HEK293 (cell line): ENCODE measurements around the gene WBP11.

Experiments
- CTCF ChIA-PET: fragments of 350-600 bp; formaldehyde crosslinking; extraction: SDS; loops from one replicate; lab custom pipeline; 2021; ENCODE audit warnings: antibody characterized with exemption; lab: Yijun Ruan, JAX
- POLR2A ChIA-PET: fragments of 300-600 bp; formaldehyde crosslinking; extraction: SDS; loops from one replicate; lab custom pipeline; 2020; ENCODE audit warnings: antibody characterized with exemption, inconsistent platforms; lab: Yijun Ruan, JAX
- H3K27ac ChIP-seq: fragments of 200-500 bp; sonication (Bioruptor generic); 2 replicates; pipeline ENCODE4 v1.5.1; 2014; ENCODE audit warnings: low read depth, low read length, control low read depth, inconsistent platforms; ENCODE audit errors: extremely low read depth
- H3K36me3 ChIP-seq, 2 experiments: fragments of 200-500 bp in 1 of 2; sonication (Bioruptor generic) in 1 of 2; 1 replicate in 1 of 2; 2 replicates in 1 of 2; pipeline ENCODE4 v1.5.1; 2014 to 2017; ENCODE audit warnings: inconsistent platforms in 2 of 2, low read length in 2 of 2; ENCODE audit not compliant: control insufficient read depth in 2 of 2, insufficient read depth in 1 of 2
- H3K4me1 ChIP-seq: fragments of 200-500 bp; sonication (Bioruptor generic); 2 replicates; pipeline ENCODE4 v1.5.1; 2014; ENCODE audit warnings: mild to moderate bottlenecking, low read length, inconsistent platforms; ENCODE audit not compliant: control insufficient read depth, insufficient read depth
- H3K4me3 ChIP-seq: 2 replicates; pipeline ENCODE4 v1.5.1; 2011; ENCODE audit warnings: low read depth, mild to moderate bottlenecking, control low read depth, low read length, moderate library complexity
- H3K9me3 ChIP-seq: fragments of 200-500 bp; sonication (Bioruptor generic); 2 replicates; pipeline ENCODE4 v1.5.1; 2014; ENCODE audit warnings: low read depth, low read length, inconsistent platforms; ENCODE audit not compliant: control insufficient read depth, insufficient read depth
- ATF2 ChIP-seq: fragments of 450-650 bp; formaldehyde crosslinking; IDR thresholded peaks from 2 replicates; pipeline ENCODE4 v1.5.1; 2016; ENCODE audit warnings: missing biosample characterization, missing genetic modification characterization, low read depth
- EGR2 ChIP-seq: fragments of 450-650 bp; formaldehyde crosslinking; IDR thresholded peaks from 2 replicates; pipeline ENCODE4 v1.5.1; 2016; ENCODE audit warnings: low read depth, missing biosample characterization, missing genetic modification characterization
- GLIS1 ChIP-seq: fragments of 450-650 bp; formaldehyde crosslinking; IDR thresholded peaks from 2 replicates; pipeline ENCODE4 v1.5.1; 2016; ENCODE audit warnings: missing biosample characterization, missing genetic modification characterization
- HOXD13 ChIP-seq: sonication (generic); formaldehyde crosslinking; IDR thresholded peaks from 2 replicates; pipeline ENCODE4 v1.8.0; 2022; ENCODE audit warnings: missing genetic modification reagents, borderline replicate concordance
- PBX3 ChIP-seq: sonication (generic); formaldehyde crosslinking; IDR thresholded peaks from 2 replicates; pipeline ENCODE4 v1.8.1; 2022; ENCODE audit warnings: mild to moderate bottlenecking, moderate library complexity, missing genetic modification reagents
- YY2 ChIP-seq: fragments of 450-650 bp; formaldehyde crosslinking; IDR thresholded peaks from 2 replicates; pipeline ENCODE4 v1.5.1; 2016; ENCODE audit warnings: missing biosample characterization, missing genetic modification characterization
- ZBTB8A ChIP-seq: fragments of 450-650 bp; formaldehyde crosslinking; IDR thresholded peaks from 2 replicates; pipeline ENCODE4 v1.5.1; 2016; ENCODE audit warnings: missing biosample characterization, missing genetic modification characterization
- ZNF311 ChIP-seq: fragments of 450-650 bp; formaldehyde crosslinking; IDR thresholded peaks from 2 replicates; pipeline ENCODE4 v1.5.1; 2017; ENCODE audit warnings: missing biosample characterization, missing genetic modification characterization, borderline replicate concordance
- ZNF416 ChIP-seq: fragments of 450-650 bp; formaldehyde crosslinking; IDR thresholded peaks from 2 replicates; pipeline ENCODE4 v1.5.1; 2016; ENCODE audit warnings: missing biosample characterization, missing genetic modification characterization
- ZNF473 ChIP-seq: fragments of 450-650 bp; formaldehyde crosslinking; IDR thresholded peaks from 2 replicates; pipeline ENCODE4 v1.5.1; 2017; ENCODE audit warnings: missing biosample characterization, missing genetic modification characterization
- ZNF560 ChIP-seq: fragments of 450-650 bp; formaldehyde crosslinking; IDR thresholded peaks from 2 replicates; pipeline ENCODE4 v1.5.1; 2017; ENCODE audit warnings: missing biosample characterization, missing genetic modification characterization, borderline replicate concordance
- ZNF624 ChIP-seq: fragments of 450-650 bp; formaldehyde crosslinking; IDR thresholded peaks from 2 replicates; pipeline ENCODE4 v1.5.1; 2017; ENCODE audit warnings: missing biosample characterization, missing genetic modification characterization
- ZNF658 ChIP-seq: fragments of 450-650 bp; formaldehyde crosslinking; IDR thresholded peaks from 2 replicates; pipeline ENCODE4; 2016; ENCODE audit warnings: missing biosample characterization, missing genetic modification characterization
- ZNF664 ChIP-seq: fragments of 450-650 bp; formaldehyde crosslinking; IDR thresholded peaks from 2 replicates; pipeline ENCODE4 v1.5.1; 2016; ENCODE audit warnings: missing biosample characterization, missing genetic modification characterization
- ZNF76 ChIP-seq: fragments of 450-650 bp; formaldehyde crosslinking; IDR thresholded peaks from 2 replicates; pipeline ENCODE4; 2016; ENCODE audit warnings: low read depth, missing biosample characterization, missing genetic modification characterization, borderline replicate concordance
- ZNF830 ChIP-seq: fragments of 450-650 bp; IDR thresholded peaks from 2 replicates; pipeline ENCODE4 v1.5.0; 2018; ENCODE audit warnings: missing biosample characterization, missing genetic modification characterization, low read depth, mild to moderate bottlenecking, moderate library complexity
- ZSCAN30 ChIP-seq: fragments of 450-650 bp; IDR thresholded peaks from 2 replicates; pipeline ENCODE4 v1.5.1; 2018; ENCODE audit warnings: missing biosample characterization, mild to moderate bottlenecking, missing genetic modification characterization, moderate library complexity

The WBP11 gene

GRCh38 chr12:14825256-14825655, 22.0 kb upstream of the WBP11 start (continued):
- TF ChIP-seq EGR2 (tag by site-specific recombination) = no peak

GRCh38 chr12:14824012-14824634, 20.8 kb upstream of the WBP11 start:
- Histone ChIP-seq H3K36me3 (no peaks in the 10 kb centered on the region), H3K9me3 (no peaks in the 10 kb centered on the region), H3K27ac (no peak overlapping the region), H3K4me3 (no peak overlapping the region), H3K4me1 (no peaks in the 10 kb centered on the region)
- TF ChIP-seq ZNF311 (tag by site-specific recombination) (no peak), YY2 (tag by site-specific recombination) (no peak), ZNF473 (no peak), PBX3 (CRISPR knock-in tag) (no peak), ZNF560 (tag by site-specific recombination) (no peak)
- ChIA-PET CTCF (interaction anchor here (1.7 kb wide), 1 partner anchor 25 kb away, joined by 4 read pairs; no protein-coding TSS in a partner anchor), POLR2A (no interaction called here)

GRCh38 chr12:14814014-14814413, 10.7 kb upstream of the WBP11 start, which contains the start of gene SMCO3:
TSS of gene SMCO3 (minus strand) at chr12:14814182. CDS start at chr12:14806680, 7,502 bp downstream.
- CTCF ChIA-PET = interaction anchor here (1.2 kb wide), 2 partner anchors 9 to 44 kb away, joined by 3 read pairs; no protein-coding TSS in a partner anchor
- no peak within 1 kb of the TSS for H3K27ac ChIP-seq
- H3K4me1 ChIP-seq = no peaks in the 10 kb centered on the region
- H3K4me3 ChIP-seq = no peak within 1 kb of the TSS
- no peak for TF ChIP-seq ZNF311 (tag by site-specific recombination)
- TF ChIP-seq ZNF664 (tag by site-specific recombination) = no peak
- TF ChIP-seq ZNF416 (tag by site-specific recombination) = no peak
- no peak for TF ChIP-seq ZNF830
- TF ChIP-seq ZNF76 (tag by site-specific recombination) = no peak
- no peak for TF ChIP-seq ZSCAN30 (tag by site-specific recombination)
- no peaks in the 10 kb centered on the region for H3K9me3 ChIP-seq
- POLR2A ChIA-PET = interaction anchor here (1.6 kb wide), 1 partner anchor 11 kb away, joined by 4 read pairs; the partner anchor contains the start of genes C12orf60 and WBP11
- no peaks in the 10 kb centered on the region for H3K36me3 ChIP-seq

- Histone ChIP-seq H3K4me1 (no peaks in the 10 kb centered on the region), H3K36me3 (no peaks in the 10 kb centered on the region), H3K4me3 (no peak overlapping the region)
- ChIA-PET CTCF (interaction anchor here (0.6 to 2.7 kb wide), 14 partner anchors 10 to 412 kb away, joined by 3 to 10 read pairs (median 4); no protein-coding TSS in a partner anchor), POLR2A (no interaction called here)
- TF ChIP-seq GLIS1 (tag by site-specific recombination) = no peak
- TF ChIP-seq ZNF658 = no peak
- no peak for TF ChIP-seq ZBTB8A
- no peak for TF ChIP-seq HOXD13 (CRISPR knock-in tag)
- peak; percentile 77 for TF ChIP-seq ATF2
- TF ChIP-seq ZNF624 (tag by site-specific recombination) = no peak
- TF ChIP-seq, all 188 proteins: peak for 1
- Histone ChIP-seq H3K9me3 (no peaks in the 10 kb centered on the region), H3K27ac (no peak overlapping the region)
Measured at GRCh38 chr12:14811486-14811885, 8.2 kb upstream of the WBP11 start.
